Measurements from ENCODE around the gene TECPR2.

GRCh38 chr14:102338724-102339123, 24.0 kb upstream of the TECPR2 start:
- TF ChIP-seq CTCF (IDR thresholded peaks at IDR 0.05) (no peak), POLR2A (IDR thresholded peaks at IDR 0.05) (no peak)
